Measurements from ENCODE around the gene CALY. TPM values are rescaled to one million over a fixed set of nuclear protein-coding genes. Genes with fewer than 3 reads are reported as not detected.
A peak's percentile ranks its signal among the peaks of the same experiment; 100 is the strongest.

The CALY gene
- total and polyA plus RNA-seq, 8 donors: 0.22 to 0.55 (median 0.27) TPM; not detected in 5

DNA sequence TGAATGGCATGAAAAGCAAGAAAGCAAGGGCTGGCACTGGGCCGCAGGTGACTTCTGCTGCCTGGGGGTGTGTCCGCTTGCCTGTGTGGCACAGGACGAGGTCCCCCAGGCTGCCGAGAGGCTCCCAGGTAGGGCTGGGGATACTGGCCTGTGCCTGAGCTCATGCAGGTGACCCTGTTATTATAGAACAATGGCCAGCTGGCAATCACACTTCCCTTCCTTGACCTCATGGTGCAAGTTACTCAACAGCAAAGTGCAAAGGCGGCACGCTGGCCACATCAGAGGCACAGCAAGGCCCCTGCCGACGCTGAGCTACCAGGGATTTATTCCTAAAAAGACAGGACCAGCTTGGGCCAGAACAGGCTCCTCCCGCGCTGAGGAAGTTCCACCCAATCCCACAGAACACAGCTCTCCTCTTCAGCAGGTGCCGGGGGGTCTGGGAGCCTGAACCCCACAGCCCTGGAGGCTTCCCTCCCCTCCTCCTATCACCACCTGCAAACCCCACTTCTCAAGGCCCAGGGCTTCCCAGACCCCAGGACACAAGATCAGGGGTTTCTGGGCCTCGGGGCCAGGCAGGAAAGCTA lies 58.6 kb downstream of the CALY start:
- ATAC-seq (no peak), DNase-seq (no peak)
- peaks cover 11 to 43% of the 10 kb centered on the region in 2 donors for H3K27me3 ChIP-seq
- H3K4me3 ChIP-seq: peak overlapping the region in 1 of 2 donors; percentile 28
- H3K9me3 ChIP-seq: no peaks in the 10 kb centered on the region
- peaks cover 5 to 63% of the 10 kb centered on the region in 2 donors for H3K4me1 ChIP-seq
- peaks cover 0 to 57% of the 10 kb centered on the region in 2 donors for H3K36me3 ChIP-seq
- TF ChIP-seq, protein P1, sequence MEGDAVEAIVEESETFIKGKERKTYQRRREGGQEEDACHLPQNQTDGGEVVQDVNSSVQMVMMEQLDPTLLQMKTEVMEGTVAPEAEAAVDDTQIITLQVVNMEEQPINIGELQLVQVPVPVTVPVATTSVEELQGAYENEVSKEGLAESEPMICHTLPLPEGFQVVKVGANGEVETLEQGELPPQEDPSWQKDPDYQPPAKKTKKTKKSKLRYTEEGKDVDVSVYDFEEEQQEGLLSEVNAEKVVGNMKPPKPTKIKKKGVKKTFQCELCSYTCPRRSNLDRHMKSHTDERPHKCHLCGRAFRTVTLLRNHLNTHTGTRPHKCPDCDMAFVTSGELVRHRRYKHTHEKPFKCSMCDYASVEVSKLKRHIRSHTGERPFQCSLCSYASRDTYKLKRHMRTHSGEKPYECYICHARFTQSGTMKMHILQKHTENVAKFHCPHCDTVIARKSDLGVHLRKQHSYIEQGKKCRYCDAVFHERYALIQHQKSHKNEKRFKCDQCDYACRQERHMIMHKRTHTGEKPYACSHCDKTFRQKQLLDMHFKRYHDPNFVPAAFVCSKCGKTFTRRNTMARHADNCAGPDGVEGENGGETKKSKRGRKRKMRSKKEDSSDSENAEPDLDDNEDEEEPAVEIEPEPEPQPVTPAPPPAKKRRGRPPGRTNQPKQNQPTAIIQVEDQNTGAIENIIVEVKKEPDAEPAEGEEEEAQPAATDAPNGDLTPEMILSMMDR (IDR thresholded peaks at IDR 0.05): no peak
- intact Hi-C loops (cut with DNase I): no loop called here
- H3K27ac ChIP-seq: peak overlapping the region; percentile 59 to 96

DNA sequence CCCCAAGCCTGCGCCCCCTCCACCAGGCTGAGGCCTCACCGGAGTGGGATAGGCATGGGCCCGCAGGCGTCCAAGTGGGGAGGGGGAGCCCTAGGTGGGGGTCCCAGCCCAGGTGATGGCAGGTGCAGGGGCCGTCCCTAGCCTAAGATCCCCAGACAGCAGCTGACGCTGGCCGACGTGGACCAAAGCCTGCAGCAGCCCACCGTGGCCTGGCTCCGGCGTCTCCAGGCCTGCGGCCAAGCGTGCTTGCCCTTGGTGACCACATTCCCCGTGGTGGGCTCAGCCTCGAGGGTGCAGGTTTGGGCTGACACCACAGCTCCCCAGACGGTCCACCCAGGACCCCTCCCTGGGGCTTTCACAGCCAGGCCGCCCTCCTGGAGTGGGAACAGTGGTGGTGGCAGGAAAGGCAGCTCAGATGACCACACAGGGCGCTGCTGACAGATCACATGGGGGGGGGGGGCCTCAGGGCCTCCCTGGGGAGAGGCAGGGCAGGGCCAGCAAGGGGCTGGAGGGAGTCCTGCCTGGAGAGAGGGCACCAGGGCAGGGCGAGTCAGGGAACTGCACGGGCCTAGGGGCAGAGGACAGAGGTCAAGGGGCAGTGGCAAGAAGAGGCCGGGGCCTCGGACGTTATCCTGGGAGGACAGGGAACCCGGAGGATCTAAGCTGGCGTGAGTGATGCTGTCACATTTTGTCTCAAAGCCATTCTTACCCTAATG lies 59.3 kb downstream of the CALY start:
- DNase-seq (peak in 1 of 4 donors; percentile 76), ATAC-seq (no peak)
- peaks cover 11 to 45% of the 10 kb centered on the region in 2 donors for H3K27me3 ChIP-seq
- H3K36me3 ChIP-seq: peaks cover 0 to 57% of the 10 kb centered on the region in 2 donors
- peak overlapping the region in 1 of 2 donors; percentile 28 for H3K4me3 ChIP-seq
- peak overlapping the region; percentile 59 to 96 for H3K27ac ChIP-seq
- peaks cover 5 to 63% of the 10 kb centered on the region in 2 donors for H3K4me1 ChIP-seq
- TF ChIP-seq, protein P1 (IDR thresholded peaks at IDR 0.05): no peak
- intact Hi-C loops (cut with DNase I): no loop called here
- H3K9me3 ChIP-seq: no peaks in the 10 kb centered on the region

DNA sequence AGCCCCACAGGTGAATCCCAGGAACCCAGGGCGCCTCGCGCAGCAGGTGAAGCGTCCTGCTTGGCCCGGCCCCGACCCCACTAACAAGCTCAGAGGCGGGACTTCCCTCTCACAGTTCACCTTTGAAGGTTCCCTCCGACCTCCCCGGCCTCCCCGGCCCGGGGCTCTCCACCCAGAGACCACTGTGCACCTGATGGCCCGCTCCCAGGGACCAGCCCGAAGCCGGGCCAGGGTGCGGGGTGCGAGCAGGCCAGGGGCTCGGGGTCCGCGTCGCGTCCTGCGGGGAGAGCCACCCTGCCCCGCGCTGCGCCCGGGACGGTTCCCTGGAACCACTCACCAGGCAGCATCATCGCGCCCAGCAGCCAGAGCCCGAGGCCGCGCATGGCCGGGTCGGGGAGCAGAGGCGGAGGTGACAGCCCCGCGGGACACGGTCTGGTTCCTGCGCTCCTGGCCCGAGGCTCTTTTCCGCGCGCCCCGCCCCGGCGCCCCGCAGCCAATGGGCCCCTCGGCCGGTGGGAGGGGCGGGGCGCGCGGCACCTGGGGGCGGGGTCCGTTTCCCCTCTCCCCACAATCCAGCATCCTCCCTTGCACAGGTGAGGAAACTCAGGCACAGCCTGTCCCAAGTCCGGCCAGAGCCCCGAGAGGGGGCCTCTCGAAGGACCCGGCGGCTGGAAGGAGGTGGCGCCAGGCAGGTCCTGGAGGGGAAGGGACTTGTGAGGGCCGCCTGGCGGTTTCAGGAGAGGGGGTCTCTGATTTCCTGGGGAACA lies 60.1 kb downstream of the CALY start, which contains the start of gene ADAM8:
Gene ADAM8, minus strand, starts transcription at position 434 of the 767 bp plus-strand sequence. Its CDS starts 51 bp downstream, at position 383.
- peak in 1 of 4 donors; percentile 93 for DNase-seq
- Histone ChIP-seq H3K4me3 (peak within 1 kb of the TSS in 1 of 2 donors; percentile 59), H3K4me1 (peaks cover 5 to 63% of the 10 kb centered on the region in 2 donors), H3K36me3 (peaks cover 0 to 57% of the 10 kb centered on the region in 2 donors), H3K27ac (peak within 1 kb of the TSS; percentile 19 to 96), H3K9me3 (no peaks in the 10 kb centered on the region), H3K27me3 (peaks cover 11 to 45% of the 10 kb centered on the region in 2 donors)
- TF ChIP-seq, protein P1 (IDR thresholded peaks at IDR 0.05): no peak
- peak; percentile 52 for ATAC-seq
- intact Hi-C loops (cut with DNase I): no loop called here

DNA sequence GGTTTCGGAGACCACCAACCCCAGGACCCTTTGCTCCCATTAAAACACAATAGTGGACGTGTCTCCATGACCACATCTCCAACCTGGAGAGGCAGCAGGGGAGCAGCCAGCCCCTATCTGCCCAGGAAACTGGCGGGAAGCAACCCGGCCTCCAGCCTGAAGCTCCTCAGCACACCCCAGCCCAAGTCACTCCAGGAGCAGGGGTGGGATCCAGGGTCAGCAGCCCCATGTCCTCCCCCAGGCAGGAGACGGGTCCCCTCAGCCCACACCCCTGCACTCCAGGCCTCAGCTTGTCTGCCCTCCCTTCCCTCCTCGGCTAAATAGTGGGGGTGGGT lies 60.6 kb downstream of the CALY start:
- intact Hi-C loops (cut with DNase I): no loop called here
- TF ChIP-seq, protein P1 (IDR thresholded peaks at IDR 0.05): no peak
- Histone ChIP-seq H3K4me3 (peak overlapping the region in 1 of 2 donors; percentile 59), H3K4me1 (peaks cover 5 to 63% of the 10 kb centered on the region in 2 donors), H3K27ac (peak overlapping the region in 1 of 2 donors; percentile 96), H3K36me3 (peaks cover 0 to 57% of the 10 kb centered on the region in 2 donors), H3K9me3 (no peaks in the 10 kb centered on the region), H3K27me3 (peaks cover 11 to 45% of the 10 kb centered on the region in 2 donors)
- DNase-seq (no peak), ATAC-seq (no peak)

Measured in left lung (tissue), 10 donors.